Jurkat, Clone E6-1 (cell line): ENCODE measurements around the gene PHACTR1.
"Not testable (repeated sequence)": the region's sequence is repeated elsewhere in the genome, so short reads cannot be mapped to it uniquely, and the experiment has no call there.

Experiments
- DNase-seq: peaks from one replicate; pipeline ENCODE4 v3.0.0-alpha.2; 2011; ENCODE audit warnings: low read depth, low spot score
- H3K4me3 ChIP-seq: 2 replicates; pipeline ENCODE4 v1.5.1; 2011; ENCODE audit warnings: mild to moderate bottlenecking, low read length, control low read depth, moderate library complexity

Gene PHACTR1

GRCh38 chr6:12748411-12748810, 31.8 kb downstream of the PHACTR1 start:
- H3K4me3 ChIP-seq, result no peak overlapping the region
- DNase-seq, result no peak

- H3K4me3 ChIP-seq, result no peak overlapping the region
- DNase-seq, result no peak
These were observed 32.4 kb downstream of the PHACTR1 start for GRCh38 chr6:12748815-12749521.

DNA sequence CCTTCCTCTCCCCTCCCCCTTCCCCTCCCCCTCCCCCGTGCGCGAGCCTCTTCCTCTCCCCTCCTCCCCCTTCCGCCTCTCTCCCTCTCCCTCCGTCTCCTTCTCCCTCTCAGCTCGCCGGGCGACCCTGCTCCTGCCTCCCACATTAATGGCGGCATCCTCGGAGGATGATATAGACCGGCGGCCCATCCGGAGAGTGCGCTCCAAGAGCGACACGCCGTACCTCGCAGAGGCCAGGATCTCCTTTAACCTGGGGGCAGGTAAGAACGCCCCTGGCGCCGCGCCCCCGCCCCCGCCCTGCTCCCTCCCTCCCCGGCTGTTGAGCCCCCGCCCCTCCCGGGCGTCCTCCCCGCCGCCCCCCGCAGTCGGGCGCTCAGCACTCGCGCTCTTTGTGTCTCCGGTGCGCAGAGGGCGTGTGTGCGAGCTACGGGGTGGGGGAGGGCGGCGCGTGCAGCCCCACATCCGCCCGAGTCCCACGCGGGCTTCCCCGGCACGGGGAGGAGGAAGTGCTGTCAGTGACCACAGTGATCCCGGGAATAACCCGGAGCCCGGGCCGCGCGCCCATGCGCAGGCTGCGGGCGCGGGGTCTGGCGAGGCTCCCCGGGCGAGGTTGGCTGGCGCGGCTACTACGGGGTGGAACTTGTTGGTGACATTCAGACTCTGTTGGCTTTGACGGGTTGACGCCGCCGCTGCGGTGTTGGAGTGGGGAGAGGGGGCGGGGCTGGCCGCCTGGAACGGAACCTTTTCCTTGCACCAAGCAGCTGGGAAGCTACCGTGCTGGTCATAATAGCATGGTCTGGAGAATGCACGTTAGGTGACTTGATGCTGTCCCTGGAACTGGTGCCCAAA, 33.2 kb downstream of the PHACTR1 start:
- H3K4me3 ChIP-seq, result no peak overlapping the region
- DNase-seq, result no peak

DNA sequence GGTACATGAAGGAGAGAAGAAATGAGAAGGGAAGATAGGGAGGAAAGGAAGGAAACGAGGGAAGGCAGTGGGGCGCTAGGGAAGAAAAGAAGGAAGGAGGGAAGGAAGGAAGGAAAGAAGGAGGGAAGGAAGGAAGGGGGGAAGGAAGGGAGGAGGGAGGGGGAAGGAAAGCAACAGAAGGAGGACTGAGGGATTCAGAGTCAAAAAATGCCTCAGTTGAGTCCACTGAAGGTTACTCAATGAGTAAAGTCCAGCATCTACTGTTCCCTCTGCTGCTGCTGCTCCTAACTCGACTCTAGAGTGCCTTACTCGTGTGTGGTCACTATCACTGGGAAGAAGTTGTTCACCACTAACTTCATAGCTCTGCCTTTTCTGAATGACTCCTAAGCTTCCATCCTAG, 33.8 kb downstream of the PHACTR1 start:
- no peak for DNase-seq
- no peak overlapping the region for H3K4me3 ChIP-seq

DNA sequence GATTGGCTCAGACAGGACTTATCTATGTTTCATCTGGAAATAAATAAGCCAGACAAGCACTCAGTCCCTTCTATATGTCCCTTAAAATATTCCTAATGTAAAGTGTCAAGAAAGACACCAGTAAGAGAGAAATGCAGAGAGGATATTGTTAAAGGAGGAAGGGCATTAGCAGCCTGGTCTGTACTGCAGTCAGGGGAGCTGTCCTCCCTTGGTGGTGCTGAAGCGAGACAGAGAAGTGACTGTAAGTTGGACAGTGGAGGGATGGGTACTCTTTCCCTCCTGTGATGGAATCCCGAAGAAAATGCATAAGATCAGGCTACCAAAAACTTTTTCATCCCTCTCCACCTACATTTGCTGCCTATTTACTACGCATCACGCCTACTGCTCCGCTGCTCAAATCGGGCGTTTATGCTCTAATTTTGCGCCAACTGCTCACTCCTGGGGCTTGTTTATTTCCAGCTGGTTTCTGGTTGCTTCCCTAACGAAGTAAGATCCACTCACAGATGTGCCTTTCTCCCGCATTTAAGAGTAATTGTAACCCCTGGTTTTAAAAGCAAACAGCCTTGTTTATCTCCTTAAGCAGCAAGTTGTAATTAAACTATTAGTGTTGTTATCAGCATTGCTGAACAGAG, 35.2 kb downstream of the PHACTR1 start:
- no peak overlapping the region for H3K4me3 ChIP-seq
- peak; percentile 25 for DNase-seq

- H3K4me3 ChIP-seq, result no peak overlapping the region
- no peak for DNase-seq
These were observed 36.5 kb downstream of the PHACTR1 start for GRCh38 chr6:12753036-12753435.

GRCh38 chr6:12760226-12760625, 43.7 kb downstream of the PHACTR1 start:
- H3K4me3 ChIP-seq, result no peak overlapping the region
- DNase-seq, result no peak

DNA sequence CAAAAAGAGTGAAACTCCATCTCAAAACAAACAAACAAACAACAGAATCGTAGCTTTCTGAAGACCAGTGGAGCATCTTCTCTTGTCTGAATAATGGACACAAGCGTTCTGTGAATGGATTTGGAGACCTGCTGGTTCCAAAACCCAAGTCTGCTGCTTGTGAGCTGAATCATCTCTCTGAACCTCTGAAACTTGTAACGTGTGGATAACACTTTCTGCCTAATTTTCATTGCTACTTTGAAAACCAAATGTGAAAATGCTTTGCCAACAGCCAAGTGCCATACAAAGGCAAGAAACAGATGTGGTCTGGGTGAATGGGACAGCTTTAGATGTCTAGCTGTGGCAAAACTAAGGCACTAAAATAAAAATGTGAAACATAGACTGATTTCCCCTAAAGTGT, 44.3 kb downstream of the PHACTR1 start:
- H3K4me3 ChIP-seq, result no peak overlapping the region
- DNase-seq, result no peak

GRCh38 chr6:12761376-12762115, 45.0 kb downstream of the PHACTR1 start:
- peak; percentile 4 for DNase-seq
- H3K4me3 ChIP-seq, result no peak overlapping the region

DNA sequence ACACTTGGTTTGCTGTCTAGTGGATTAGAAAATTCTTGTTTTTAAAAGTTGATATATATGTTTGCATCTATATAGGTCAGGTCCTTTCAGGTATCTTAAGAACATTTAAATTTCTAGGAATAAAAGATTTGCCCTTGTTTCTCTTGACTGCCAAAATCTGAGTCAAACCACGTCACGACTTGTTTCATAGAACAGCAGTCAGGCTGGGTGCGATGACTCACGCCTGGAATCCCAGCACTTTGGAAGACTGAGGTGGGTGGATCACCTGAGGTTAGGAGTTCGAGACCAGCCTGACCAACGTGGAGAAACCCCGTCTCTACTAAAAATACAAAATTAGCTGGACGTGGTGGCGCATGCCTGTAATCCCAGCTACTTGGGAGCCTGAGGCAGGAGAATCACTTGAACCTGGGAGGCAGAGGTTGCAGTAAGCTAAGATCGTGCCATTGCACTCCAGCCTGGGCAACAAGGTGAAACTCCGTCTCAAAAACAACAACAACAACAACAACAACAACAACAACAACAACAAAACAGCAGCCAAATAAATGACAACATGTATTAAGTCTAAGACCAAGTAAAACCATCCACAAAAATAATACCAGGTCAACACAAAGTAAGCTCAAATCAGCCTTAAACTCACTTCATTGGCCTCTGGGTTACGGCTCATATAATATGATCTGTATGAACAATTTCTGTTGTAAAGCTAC, 46.3 kb downstream of the PHACTR1 start:
- not testable (repeated sequence) for H3K4me3 ChIP-seq, DNase-seq

GRCh38 chr6:12766365-12766764, 49.8 kb downstream of the PHACTR1 start:
- H3K4me3 ChIP-seq, result no peak overlapping the region
- DNase-seq, result no peak

DNA sequence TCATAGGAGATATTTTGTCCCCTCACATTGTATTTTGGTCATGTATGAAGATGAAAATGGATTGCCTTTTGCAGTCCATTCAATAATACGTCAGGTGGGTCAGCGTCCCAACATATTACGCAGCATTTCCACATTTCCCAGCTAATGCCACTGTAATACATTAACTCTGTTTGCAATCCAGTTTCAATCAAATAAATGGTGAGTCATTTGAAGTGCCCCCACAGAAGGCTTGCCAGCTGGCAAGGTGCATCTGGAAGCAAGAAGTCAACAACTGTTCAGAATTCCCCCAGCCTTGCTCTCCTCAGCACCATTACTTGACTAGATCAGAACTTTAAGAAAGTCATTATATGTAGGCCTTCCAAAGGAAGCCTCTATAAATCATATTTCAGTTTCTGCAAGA, 50.4 kb downstream of the PHACTR1 start:
- no peak overlapping the region for H3K4me3 ChIP-seq
- DNase-seq, result no peak

- H3K4me3 ChIP-seq, result no peak overlapping the region
- no peak for DNase-seq
These were observed 53.1 kb downstream of the PHACTR1 start for GRCh38 chr6:12769556-12770256.

- DNase-seq, result no peak
- no peak overlapping the region for H3K4me3 ChIP-seq
These were observed 55.8 kb downstream of the PHACTR1 start for GRCh38 chr6:12772416-12772815.

DNA sequence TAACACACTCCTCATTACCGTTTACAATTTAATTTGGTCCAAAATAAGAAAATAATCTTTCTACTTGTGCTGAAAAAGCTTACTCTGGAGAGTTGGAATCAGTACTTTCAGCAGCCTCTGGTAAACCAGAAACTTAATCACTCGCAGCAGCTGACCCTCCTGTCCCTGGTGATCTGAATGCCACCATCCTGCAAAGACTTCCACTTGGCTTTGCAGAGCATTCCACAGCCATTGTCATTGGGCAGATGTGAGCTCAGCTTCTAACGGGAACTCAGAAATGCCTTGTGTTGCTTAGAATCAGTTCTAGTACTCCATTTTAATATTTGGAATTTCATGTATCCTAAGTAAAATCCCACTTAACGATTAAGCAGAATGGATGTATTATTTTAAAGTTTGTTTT, 59.7 kb downstream of the PHACTR1 start:
- H3K4me3 ChIP-seq, result no peak overlapping the region
- no peak for DNase-seq

GRCh38 chr6:12779772-12780171, 63.2 kb downstream of the PHACTR1 start:
- no peak for DNase-seq

GRCh38 chr6:12782136-12782535, 65.6 kb downstream of the PHACTR1 start:
- DNase-seq, result no peak
- H3K4me3 ChIP-seq, result no peak overlapping the region

More at GRCh38 chr6:12779772-12780171, 63.2 kb downstream of the PHACTR1 start:
- no peak overlapping the region for H3K4me3 ChIP-seq

- DNase-seq, result no peak
- H3K4me3 ChIP-seq, result no peak overlapping the region
These were observed 68.7 kb downstream of the PHACTR1 start for GRCh38 chr6:12785301-12785700.
